Adrenal gland (tissue), 12 donors: Measurements from ENCODE around the gene KRT5. TPM values are rescaled to one million over a fixed set of nuclear protein-coding genes. Genes with fewer than 3 reads are reported as not detected.
A peak's percentile ranks its signal among the peaks of the same experiment; 100 is the strongest.

Source experiments
- DNase-seq, 7 donors: peaks; one replicate each; pipeline ENCODE4 v3.0.0-alpha.2; 2019 to 2020
- H3K27ac ChIP-seq, 5 donors: fragments of 200-600 bp; sonication (generic) in 4 of 5; 1 replicate in 3 of 5; 2 replicates in 2 of 5; pipeline versions ENCODE4 v1.5.1 to v1.8.0; 2016 to 2020; ENCODE audit warnings: mild to moderate bottlenecking in 1 of 5
- H3K27me3 ChIP-seq: fragments of 200-600 bp; 2 replicates; pipeline ENCODE4 v1.8.0; 2021
- H3K36me3 ChIP-seq, 2 donors: fragments of 200-600 bp; replicated peaks in 1 of 2; 1 replicate in 1 of 2; 2 replicates in 1 of 2; pipeline versions ENCODE4 v1.5.1 to v1.8.0; 2018 to 2022
- H3K4me1 ChIP-seq, 2 donors: fragments of 200-600 bp; replicated peaks in 1 of 2; 1 replicate in 1 of 2; 2 replicates in 1 of 2; pipeline versions ENCODE4 v1.5.1 to v1.8.0; 2018 to 2021
- H3K4me3 ChIP-seq, 4 donors: fragments of 200-600 bp; sonication (generic) in 3 of 4; one replicate each; pipeline ENCODE4 v1.5.1; 2016 to 2018
- H3K9me3 ChIP-seq, 3 donors: fragments of 200-600 bp; sonication (generic) in 1 of 3; replicated peaks in 1 of 3; 1 replicate in 2 of 3; 2 replicates in 1 of 3; pipeline versions ENCODE4 v1.5.1 to v1.8.0; 2016 to 2021
- CTCF ChIP-seq, 6 experiments: fragments of 450-650 bp in 4 of 6; fragments of 200-600 bp in 2 of 6; sonication (generic) in 1 of 6; IDR thresholded peaks; 1 replicate in 5 of 6; 2 replicates in 1 of 6; pipeline versions ENCODE4 v1.5.1 to v1.8.0; 2016 to 2021; ENCODE audit warnings: antibody characterized with exemption in 6 of 6, mild to moderate bottlenecking in 2 of 6, moderate library complexity in 1 of 6
- POLR2A ChIP-seq, 2 donors: fragments of 450-650 bp; IDR thresholded peaks; one replicate each; pipeline ENCODE4 v1.6.1; 2017; ENCODE audit warnings: antibody characterized with exemption in 2 of 2, mild to moderate bottlenecking in 2 of 2, moderate library complexity in 1 of 2
- WGBS, 4 donors: extraction: QIAGEN DNeasy Blood & Tissue Kit in 2 of 4; methylation state at CpG; one replicate each; pipeline versions ENCODE4 v1.1.5 to v1.1.7; 2013 to 2017; 5-methylcytosine and 5-hydroxymethylcytosine counted together
- intact Hi-C, 2 donors: fragments of 100-400 bp; cut with DNase I; formaldehyde crosslinking; loops; one replicate each; pipeline versions ENCODE4 v1.14.1 to v1.15.0; 2022 to 2023
- polyA plus RNA-seq, 3 donors: library from polyadenylated mRNA; stranded (reverse); fragments of 200-250 nt in 2 of 3; fragments of 350-450 nt in 1 of 3; fragmentation: Illumina TruSeq in 1 of 3; extraction: RNeasy Lipid Tissue Mini Kit (QIAGEN cat#74804) in 1 of 3; gene quantifications; one replicate each; pipeline ENCODE4 v1.2.3, GENCODE V29; 2013 to 2014
- total RNA-seq, 9 donors: library from RNA; depleted of rRNA in 4 of 9; stranded (reverse); fragments of >200 nt in 4 of 9; fragments of 120-200 nt in 1 of 9; fragmentation: NEBNext Ultra II Directional in 1 of 9; extraction: Animal tissue kit (Norgen Biotek cat#: 25700) in 1 of 9; gene quantifications; one replicate each; pipeline versions ENCODE4 v1.1.0 to v1.2.4, GENCODE V29; 2013 to 2023
- donor health status: healthy with polysubstance abuse.
- donor health status: Bipolar disorder and iron deficiency.
- donor health status: DM: yes; HTN: yes; CAD: no.
- donor health status: DM: no; HTN: no; CAD: no.
- donor health status: DM: no; HTN: no; CAD: no.
- donor health status: DM: yes; HTN: yes; CAD: no.

Gene KRT5
- total and polyA plus RNA-seq, 12 donors, result 0.11 to 4.2 (median 0.58) TPM; not detected in 6

- intact Hi-C loops, result no loop called here
- Histone ChIP-seq H3K27ac (peak overlapping the region in 1 of 5 donors; percentile 79), H3K4me1 (no peaks in the 10 kb centered on the region), H3K9me3 (no peaks in the 10 kb centered on the region), H3K27me3 (no peaks in the 10 kb centered on the region), H3K4me3 (no peak overlapping the region), H3K36me3 (no peaks in the 10 kb centered on the region)
- no peak for DNase-seq
- no peak for TF ChIP-seq POLR2A (IDR thresholded peaks at IDR 0.05)
- TF ChIP-seq CTCF (IDR thresholded peaks at IDR 0.05), result no peak
- WGBS, 4 donors, result 63 to 81% (median 76%) methylated on average over 2 of the region's 2 CpGs
Observed at GRCh38 chr12:52496054-52496453, 24.1 kb downstream of the KRT5 start.

- Histone ChIP-seq H3K9me3 (no peaks in the 10 kb centered on the region), H3K27me3 (no peaks in the 10 kb centered on the region), H3K4me3 (no peak overlapping the region), H3K36me3 (no peaks in the 10 kb centered on the region), H3K27ac (peak overlapping the region in 1 of 5 donors; percentile 79), H3K4me1 (no peaks in the 10 kb centered on the region)
- no peak for TF ChIP-seq POLR2A (IDR thresholded peaks at IDR 0.05)
- no peak for TF ChIP-seq CTCF (IDR thresholded peaks at IDR 0.05)
- no peak for DNase-seq
- intact Hi-C loops, result no loop called here
- 38 to 53% (median 46%) methylated on average over 3 of the region's 3 CpGs for WGBS, 4 donors
Observed at GRCh38 chr12:52495389-52495788, 24.8 kb downstream of the KRT5 start.

GRCh38 chr12:52494518-52494917 is 25.7 kb downstream of the KRT5 start:
- no peaks in the 10 kb centered on the region for H3K27me3 ChIP-seq
- TF ChIP-seq POLR2A (IDR thresholded peaks at IDR 0.05) (no peak), CTCF (IDR thresholded peaks at IDR 0.05) (no peak)
- 38 to 61% (median 54%) methylated on average over 4 of the region's 4 CpGs for WGBS, 4 donors
- H3K4me1 ChIP-seq, result no peaks in the 10 kb centered on the region
- no peak overlapping the region for H3K4me3 ChIP-seq
- no peaks in the 10 kb centered on the region for H3K9me3 ChIP-seq
- no peaks in the 10 kb centered on the region for H3K36me3 ChIP-seq
- peak in 6 of 7 donors; percentile 27 to 62 (median 38) for DNase-seq
- peak overlapping the region in 1 of 5 donors; percentile 79 for H3K27ac ChIP-seq
- intact Hi-C loops, result no loop called here

- H3K4me3 ChIP-seq, result no peak overlapping the region
- WGBS, 4 donors, result 64 to 87% (median 72%) methylated on average over 1 of the region's 1 CpG
- H3K36me3 ChIP-seq, result no peaks in the 10 kb centered on the region
- DNase-seq, result no peak
- TF ChIP-seq POLR2A (IDR thresholded peaks at IDR 0.05) (no peak), CTCF (IDR thresholded peaks at IDR 0.05) (no peak)
- H3K9me3 ChIP-seq, result no peaks in the 10 kb centered on the region
- no peaks in the 10 kb centered on the region for H3K27me3 ChIP-seq
- H3K4me1 ChIP-seq, result no peaks in the 10 kb centered on the region
- intact Hi-C loops, result no loop called here
- peak overlapping the region in 1 of 5 donors; percentile 59 for H3K27ac ChIP-seq
Observed at GRCh38 chr12:52494100-52494499, 26.1 kb downstream of the KRT5 start.
